Measurements from ENCODE around the gene WNT4. TPM values are rescaled to one million over a fixed set of nuclear protein-coding genes. Genes with fewer than 3 reads are reported as not detected.

The WNT4 gene
- total and polyA plus RNA-seq, 9 of the 15 experiments (the other 6 are each of a cell fraction or from before 2014, with no cell fraction given) = 0.01 TPM; not detected in 8

DNA sequence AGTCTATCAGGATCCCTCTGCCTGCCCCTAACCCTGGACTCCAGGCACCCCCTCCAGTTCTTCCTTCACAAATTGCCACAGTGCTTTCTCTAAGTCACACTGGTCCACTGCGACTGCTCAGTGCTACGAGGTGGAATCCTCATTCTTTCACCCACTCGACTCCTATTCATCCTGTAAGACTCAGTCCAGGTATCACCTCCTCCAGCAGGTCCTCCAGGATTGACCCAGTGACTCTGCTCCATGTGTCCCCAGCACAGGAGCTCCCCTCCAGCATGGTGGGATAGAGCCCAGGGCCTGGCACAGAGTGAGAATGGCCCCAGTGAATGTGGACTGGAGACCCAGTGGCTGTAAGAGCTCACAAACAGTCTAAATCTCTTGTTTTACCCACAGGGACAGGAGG lies 45.5 kb upstream of the WNT4 start:
- intact Hi-C loops (cut with micrococcal nuclease) = no loop called here
- Histone ChIP-seq H3K4me3 (no peak overlapping the region), H3K4me1 (replicated peaks in 1 of 2; ENCODE audit: control insufficient read depth in 2 of 2, insufficient read depth in 2 of 2, low read length in 2 of 2) (peaks cover 0 to 7% of the 10 kb centered on the region in 2 experiments; a peak in 1 of 5 replicates), H3K9ac (ENCODE audit: insufficient read depth in 1 of 2, low read depth in 2 of 2, low read length in 2 of 2) (no peak overlapping the region), H3K79me2 (ENCODE audit: control insufficient read depth, insufficient read depth, low read length) (no peaks in the 10 kb centered on the region), H3K9me3 (replicated peaks; ENCODE audit: control insufficient read depth, insufficient read depth, low read depth, low read length) (no peaks in the 10 kb centered on the region), H3K9me1 (ENCODE audit: control insufficient read depth, insufficient read depth, low read length) (no peaks in the 10 kb centered on the region), H3K27ac (ENCODE audit: extremely low read depth, low read depth, low read length) (no peak overlapping the region), H3K4me2 (ENCODE audit: insufficient read depth, low read length) (no peak overlapping the region), H3K27me3 (ENCODE audit: control insufficient read depth in 2 of 2, insufficient read depth in 2 of 2, low read length in 2 of 2) (peaks cover 19 to 69% of the 10 kb centered on the region in 2 experiments; a peak in 4 of 5 replicates), H3K36me3 (ENCODE audit: control insufficient read depth, insufficient read depth, low read length) (no peaks in the 10 kb centered on the region), H2AFZ (ENCODE audit: low read depth, low read length) (no peak overlapping the region), H4K20me1 (replicated peaks; ENCODE audit: control insufficient read depth, insufficient read depth, low read length) (peaks cover 22% of the 10 kb centered on the region)
- in situ Hi-C loops (cut with MboI) = no loop called here
- no peak for FAIRE-seq
- no peak for TF ChIP-seq BRF1 (IDR thresholded peaks at IDR 0.05; ENCODE audit: borderline replicate concordance, extremely low read depth, insufficient read length)
- 0 out of 2 replicates have a peak, but pooled peaks have one; percentile 34 for TF ChIP-seq BCOR (IDR thresholded peaks at IDR 0.05)
- peak; percentile 72 for TF ChIP-seq RBM25 (IDR thresholded peaks at IDR 0.05; ENCODE audit: low read depth, low read length, severe bottlenecking)
- peak; percentile 96 for TF ChIP-seq ZFP36 (IDR thresholded peaks at IDR 0.05; ENCODE audit: low read depth, low read length, partially characterized antibody)
- POLR2A ChIA-PET = interaction anchor here (0.6 kb wide), 1 partner anchor 224 kb away, joined by 3 read pairs; no protein-coding TSS in a partner anchor
- no TSS peak for BruUV-seq (replicated peaks)
- ATAC-seq = no peak
- CTCF ChIA-PET (ENCODE audit: low intra/inter-chr PET ratio) = no interaction called here
- DNase-seq (ENCODE audit: extremely low read depth in 1 of 4, low spot score in 3 of 4) = no peak
- 0% methylated on average over 3 of the region's 3 CpGs for WGBS (ENCODE audit: insufficient coverage, low coverage, missing lambda C conversion rate)

DNA sequence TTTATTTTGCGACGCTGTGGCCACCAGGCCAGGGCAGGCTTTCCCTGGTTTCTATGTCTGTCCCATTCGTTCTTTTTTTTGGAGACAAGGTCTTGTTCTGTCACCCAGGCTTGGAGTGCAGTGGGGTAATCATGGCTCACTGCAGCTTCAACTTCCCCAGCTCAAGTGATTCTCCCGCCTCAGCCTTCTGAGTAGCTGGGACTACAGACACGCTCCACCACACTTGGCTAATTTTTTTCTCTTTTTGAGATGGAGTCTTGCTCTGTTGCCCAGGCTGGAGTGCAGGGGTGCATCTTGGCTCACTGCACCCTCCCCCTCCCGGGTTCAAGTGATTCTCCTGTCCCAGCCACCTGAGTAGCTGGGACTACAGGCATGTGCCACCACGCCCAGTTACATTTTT lies 43.4 kb upstream of the WNT4 start:
- Histone ChIP-seq H4K20me1 (replicated peaks; ENCODE audit: control insufficient read depth, insufficient read depth, low read length) (peaks cover 28% of the 10 kb centered on the region), H3K27ac (ENCODE audit: extremely low read depth, low read depth, low read length) (no peak overlapping the region), H3K9me1 (ENCODE audit: control insufficient read depth, insufficient read depth, low read length) (no peaks in the 10 kb centered on the region), H3K9ac (ENCODE audit: insufficient read depth in 1 of 2, low read depth in 2 of 2, low read length in 2 of 2) (no peak overlapping the region), H3K4me2 (ENCODE audit: insufficient read depth, low read length) (no peak overlapping the region), H3K79me2 (ENCODE audit: control insufficient read depth, insufficient read depth, low read length) (no peaks in the 10 kb centered on the region), H3K4me1 (replicated peaks in 1 of 2; ENCODE audit: control insufficient read depth in 2 of 2, insufficient read depth in 2 of 2, low read length in 2 of 2) (peaks cover 0 to 11% of the 10 kb centered on the region in 2 experiments; a peak in 2 of 5 replicates), H3K9me3 (replicated peaks; ENCODE audit: control insufficient read depth, insufficient read depth, low read depth, low read length) (no peaks in the 10 kb centered on the region), H3K4me3 (no peak overlapping the region), H3K27me3 (ENCODE audit: control insufficient read depth in 2 of 2, insufficient read depth in 2 of 2, low read length in 2 of 2) (peaks cover 27 to 77% of the 10 kb centered on the region in 2 experiments), H2AFZ (ENCODE audit: low read depth, low read length) (no peak overlapping the region), H3K36me3 (ENCODE audit: control insufficient read depth, insufficient read depth, low read length) (no peaks in the 10 kb centered on the region)
- DNase-seq (ENCODE audit: extremely low read depth in 1 of 4, low spot score in 3 of 4) (no peak), ATAC-seq (no peak), FAIRE-seq (no peak)
- BruUV-seq (replicated peaks) = no TSS peak
- no peak for TF ChIP-seq ZC3H8 (IDR thresholded peaks at IDR 0.05)
- 0 out of 2 replicates have a peak, but pooled peaks have one; percentile 16 for TF ChIP-seq ZNF121 (CRISPR knock-in tag; conservative IDR thresholded peaks at IDR 0.05)
- POLR2A ChIA-PET = interaction anchor here (0.6 kb wide), 1 partner anchor 19 kb away, joined by 3 read pairs; no protein-coding TSS in a partner anchor
- intact Hi-C loops (cut with micrococcal nuclease) (no loop called here), in situ Hi-C loops (cut with MboI) (no loop called here)
- CTCF ChIA-PET (ENCODE audit: low intra/inter-chr PET ratio) = no interaction called here
- 2% methylated on average over 7 of the region's 7 CpGs for WGBS (ENCODE audit: insufficient coverage, low coverage, missing lambda C conversion rate)
